ENCODE data around the gene SLC35G1.

The SLC35G1 gene

GRCh38 chr10:93951905-93952304 is 58.1 kb downstream of the SLC35G1 start:
- no peak for DNase-seq (ENCODE audit: low read depth)

All from GM04503 (cell line).